Measurements from ENCODE around the gene GBP7.

The GBP7 gene

DNA sequence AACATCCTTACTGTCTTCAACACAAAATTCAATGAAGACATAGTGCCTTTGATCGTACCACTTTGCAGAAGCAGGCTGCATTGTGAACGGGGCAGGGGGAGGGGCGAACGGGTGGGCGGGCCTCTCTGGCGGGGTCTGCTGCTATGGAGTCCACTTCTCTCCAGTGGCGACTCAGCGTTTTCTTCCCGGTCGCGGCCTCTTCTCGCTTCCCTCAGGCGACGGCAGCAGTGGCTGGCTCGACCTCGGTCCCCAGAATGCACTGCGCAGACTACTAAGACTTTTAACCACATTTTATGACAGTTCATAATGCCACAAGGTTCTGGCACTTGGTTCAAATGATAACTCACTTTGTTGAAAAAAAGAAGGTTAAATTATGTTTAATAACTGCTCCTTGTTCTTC is 71.1 kb downstream of the GBP7 start:
- no peak overlapping the region for H3K4me3 ChIP-seq (ENCODE audit: low read depth, low read length)
- no peak overlapping the region for H3K27ac ChIP-seq (ENCODE audit: low read depth, low read length)
- H3K4me1 ChIP-seq (ENCODE audit: control insufficient read depth, insufficient read depth, low read length) = no peaks in the 10 kb centered on the region; the same call in 1 of the 2 replicates
- H3K36me3 ChIP-seq (ENCODE audit: control insufficient read depth, insufficient read depth, low read length) = no peaks in the 10 kb centered on the region
- no peaks in the 10 kb centered on the region for H3K9me3 ChIP-seq (ENCODE audit: control insufficient read depth, insufficient read depth, low read length)
- no peaks in the 10 kb centered on the region for H3K27me3 ChIP-seq (ENCODE audit: control insufficient read depth, insufficient read depth, low read length)
- H3K9ac ChIP-seq (ENCODE audit: low read depth, low read length) = no peak overlapping the region

DNA sequence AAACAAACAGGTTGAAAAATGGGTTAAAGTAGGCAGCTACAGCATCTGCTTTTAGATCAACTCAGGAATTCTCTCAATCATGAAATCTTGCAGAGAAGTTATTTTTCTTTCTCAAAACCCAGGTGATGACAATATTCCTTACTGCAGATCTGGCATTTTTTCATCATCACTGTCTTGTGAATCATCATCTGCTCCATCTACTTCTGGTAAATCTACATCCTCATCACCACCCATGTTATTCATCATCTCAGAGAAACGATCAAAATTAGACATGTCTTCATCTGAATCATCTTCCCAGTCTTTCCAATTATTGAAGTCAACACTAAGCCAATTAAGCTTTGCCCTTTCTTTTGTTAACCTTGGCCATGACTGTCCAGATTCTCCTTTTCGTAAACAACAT is 71.7 kb downstream of the GBP7 start:
- Histone ChIP-seq H3K36me3 (ENCODE audit: control insufficient read depth, insufficient read depth, low read length) (no peaks in the 10 kb centered on the region), H3K27ac (ENCODE audit: low read depth, low read length) (no peak overlapping the region), H3K4me3 (ENCODE audit: low read depth, low read length) (no peak overlapping the region), H3K27me3 (ENCODE audit: control insufficient read depth, insufficient read depth, low read length) (no peaks in the 10 kb centered on the region), H3K9me3 (ENCODE audit: control insufficient read depth, insufficient read depth, low read length) (no peaks in the 10 kb centered on the region), H3K4me1 (ENCODE audit: control insufficient read depth, insufficient read depth, low read length) (no peaks in the 10 kb centered on the region; the same call in 1 of the 2 replicates), H3K9ac (ENCODE audit: low read depth, low read length) (no peak overlapping the region)

DNA sequence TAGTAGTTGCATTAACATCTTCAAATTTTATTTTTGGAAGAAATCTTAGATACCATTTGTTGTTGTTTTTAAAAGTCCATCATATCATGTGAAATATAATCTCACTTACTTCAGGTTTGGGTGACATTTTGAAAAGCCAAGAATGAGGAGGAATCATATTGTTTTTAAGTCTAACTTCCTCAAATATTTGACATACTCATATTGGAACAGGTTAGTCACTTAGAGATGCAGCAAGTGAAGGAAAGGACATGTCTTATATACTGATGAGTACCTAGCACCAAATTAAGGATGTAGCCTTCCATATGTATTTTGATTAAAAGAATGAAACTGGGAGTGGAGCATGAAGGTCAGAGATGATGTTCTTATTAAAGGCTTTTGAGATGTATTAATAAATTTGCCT is 73.8 kb downstream of the GBP7 start:
- H3K4me3 ChIP-seq (ENCODE audit: low read depth, low read length) = no peak overlapping the region
- peaks cover 8% of the 10 kb centered on the region for H3K9me3 ChIP-seq (ENCODE audit: control insufficient read depth, insufficient read depth, low read length)
- no peaks in the 10 kb centered on the region; the same call in 1 of the 2 replicates for H3K4me1 ChIP-seq (ENCODE audit: control insufficient read depth, insufficient read depth, low read length)
- H3K36me3 ChIP-seq (ENCODE audit: control insufficient read depth, insufficient read depth, low read length) = no peaks in the 10 kb centered on the region
- no peaks in the 10 kb centered on the region for H3K27me3 ChIP-seq (ENCODE audit: control insufficient read depth, insufficient read depth, low read length)
- no peak overlapping the region for H3K27ac ChIP-seq (ENCODE audit: low read depth, low read length)
- H3K9ac ChIP-seq (ENCODE audit: low read depth, low read length) = no peak overlapping the region

DNA sequence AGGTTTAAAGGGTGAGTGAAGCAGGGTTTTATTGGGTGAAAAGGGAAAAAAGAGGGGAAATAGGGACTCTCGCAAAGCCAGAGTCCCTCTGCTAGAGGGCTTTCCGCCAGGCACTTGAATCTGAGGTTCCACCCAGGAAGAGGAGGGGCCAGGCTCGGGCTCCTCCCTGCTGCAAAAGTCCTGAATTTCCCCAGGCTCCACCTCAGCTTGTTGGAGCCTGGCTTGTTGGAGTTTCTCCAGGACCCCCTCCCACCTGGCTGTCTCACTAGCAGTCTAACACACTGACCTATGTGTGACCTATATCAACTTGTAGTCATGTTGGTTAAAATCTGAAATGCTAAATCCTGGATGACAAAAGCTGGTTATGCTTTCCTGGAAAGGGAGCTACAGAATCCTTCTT is 75.4 kb downstream of the GBP7 start:
- H3K36me3 ChIP-seq (ENCODE audit: control insufficient read depth, insufficient read depth, low read length) = no peaks in the 10 kb centered on the region
- no peak overlapping the region for H3K9ac ChIP-seq (ENCODE audit: low read depth, low read length)
- no peaks in the 10 kb centered on the region; the same call in 1 of the 2 replicates for H3K4me1 ChIP-seq (ENCODE audit: control insufficient read depth, insufficient read depth, low read length)
- H3K27me3 ChIP-seq (ENCODE audit: control insufficient read depth, insufficient read depth, low read length) = no peaks in the 10 kb centered on the region
- no peak overlapping the region for H3K27ac ChIP-seq (ENCODE audit: low read depth, low read length)
- peaks cover 14% of the 10 kb centered on the region for H3K9me3 ChIP-seq (ENCODE audit: control insufficient read depth, insufficient read depth, low read length)
- no peak overlapping the region for H3K4me3 ChIP-seq (ENCODE audit: low read depth, low read length)

- H3K9me3 ChIP-seq (ENCODE audit: control insufficient read depth, insufficient read depth, low read length) = peaks cover 14% of the 10 kb centered on the region
- no peak overlapping the region for H3K4me3 ChIP-seq (ENCODE audit: low read depth, low read length)
- no peaks in the 10 kb centered on the region for H3K27me3 ChIP-seq (ENCODE audit: control insufficient read depth, insufficient read depth, low read length)
- H3K9ac ChIP-seq (ENCODE audit: low read depth, low read length) = no peak overlapping the region
- no peaks in the 10 kb centered on the region; the same call in 1 of the 2 replicates for H3K4me1 ChIP-seq (ENCODE audit: control insufficient read depth, insufficient read depth, low read length)
- H3K27ac ChIP-seq (ENCODE audit: low read depth, low read length) = no peak overlapping the region
- no peaks in the 10 kb centered on the region for H3K36me3 ChIP-seq (ENCODE audit: control insufficient read depth, insufficient read depth, low read length)
These were observed 76.9 kb downstream of the GBP7 start for GRCh38 chr1:89098857-89099256.

GRCh38 chr1:89095737-89096136 is 80.1 kb downstream of the GBP7 start:
- H3K9ac ChIP-seq (ENCODE audit: low read depth, low read length) = no peak overlapping the region
- H3K27ac ChIP-seq (ENCODE audit: low read depth, low read length) = no peak overlapping the region
- H3K4me3 ChIP-seq (ENCODE audit: low read depth, low read length) = no peak overlapping the region
- H3K36me3 ChIP-seq (ENCODE audit: control insufficient read depth, insufficient read depth, low read length) = no peaks in the 10 kb centered on the region
- H3K9me3 ChIP-seq (ENCODE audit: control insufficient read depth, insufficient read depth, low read length) = peaks cover 14% of the 10 kb centered on the region
- no peaks in the 10 kb centered on the region for H3K27me3 ChIP-seq (ENCODE audit: control insufficient read depth, insufficient read depth, low read length)
- H3K4me1 ChIP-seq (ENCODE audit: control insufficient read depth, insufficient read depth, low read length) = no peaks in the 10 kb centered on the region

DNA sequence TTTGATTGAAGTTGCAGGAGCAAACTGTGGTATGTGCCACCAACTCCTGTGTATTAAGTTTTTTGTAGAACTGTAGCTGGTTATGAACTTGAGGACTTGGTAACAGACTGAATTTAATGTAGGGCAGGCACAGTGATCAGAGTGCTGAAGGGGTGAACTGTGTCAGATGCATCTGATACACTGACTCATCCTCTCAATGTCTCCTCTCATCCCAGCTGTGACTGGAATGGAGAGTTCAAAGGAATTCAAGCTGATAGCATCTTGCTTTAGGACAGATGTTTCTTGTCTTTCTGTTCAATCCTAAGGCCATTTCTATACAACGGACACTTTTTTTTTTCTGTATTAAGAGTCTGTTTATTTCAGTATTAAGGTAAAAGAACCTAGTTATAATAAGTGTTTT is 85.8 kb downstream of the GBP7 start:
- Histone ChIP-seq H3K9me3 (ENCODE audit: control insufficient read depth, insufficient read depth, low read length) (no peaks in the 10 kb centered on the region), H3K9ac (ENCODE audit: low read depth, low read length) (no peak overlapping the region), H3K4me1 (ENCODE audit: control insufficient read depth, insufficient read depth, low read length) (peaks cover 9% of the 10 kb centered on the region), H3K27me3 (ENCODE audit: control insufficient read depth, insufficient read depth, low read length) (no peaks in the 10 kb centered on the region), H3K4me3 (ENCODE audit: low read depth, low read length) (no peak overlapping the region), H3K27ac (ENCODE audit: low read depth, low read length) (no peak overlapping the region), H3K36me3 (ENCODE audit: control insufficient read depth, insufficient read depth, low read length) (no peaks in the 10 kb centered on the region)

DNA sequence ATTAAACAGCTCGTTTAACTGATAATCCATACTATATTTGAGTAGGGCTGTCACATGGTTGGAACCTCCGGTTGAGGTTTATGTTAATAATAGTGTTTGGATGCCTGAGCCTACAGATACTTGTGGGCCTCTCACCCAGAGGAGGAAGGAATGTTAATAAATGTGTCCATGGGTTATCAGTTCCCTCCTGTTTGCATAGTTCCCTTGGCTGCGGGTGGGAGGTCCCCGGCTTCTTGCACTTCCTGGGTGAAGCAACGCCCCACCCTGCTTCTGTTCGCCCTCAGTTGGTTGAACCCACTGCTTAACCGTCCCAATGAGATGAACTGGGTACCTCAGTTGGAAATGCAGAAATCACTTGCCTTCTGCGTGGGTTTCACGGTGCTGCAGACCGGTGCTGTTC is 87.2 kb downstream of the GBP7 start:
- H3K27me3 ChIP-seq (ENCODE audit: control insufficient read depth, insufficient read depth, low read length) = no peaks in the 10 kb centered on the region

DNA sequence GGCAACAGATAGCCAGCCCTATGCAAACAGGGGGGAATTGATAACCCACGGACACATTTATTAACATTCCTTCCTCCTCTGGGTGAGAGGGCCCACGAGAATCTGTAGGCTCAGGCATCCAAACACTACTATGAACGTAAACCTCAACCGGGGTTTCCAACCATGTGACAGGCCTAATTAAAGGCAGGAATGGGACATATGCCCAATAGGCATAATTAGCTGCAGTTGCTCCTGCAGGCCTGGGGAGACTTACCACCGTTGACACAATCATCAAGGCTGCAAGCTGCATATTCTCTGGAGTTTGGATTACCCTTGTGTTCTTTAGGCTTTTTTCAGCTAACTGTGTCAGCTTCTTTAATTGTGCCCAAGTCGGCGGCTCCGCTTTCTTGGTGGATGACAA is 88.6 kb downstream of the GBP7 start:
- Histone ChIP-seq H3K9ac (ENCODE audit: low read depth, low read length) (no peak overlapping the region), H3K36me3 (ENCODE audit: control insufficient read depth, insufficient read depth, low read length) (no peaks in the 10 kb centered on the region), H3K27me3 (ENCODE audit: control insufficient read depth, insufficient read depth, low read length) (no peaks in the 10 kb centered on the region), H3K27ac (ENCODE audit: low read depth, low read length) (no peak overlapping the region), H3K9me3 (ENCODE audit: control insufficient read depth, insufficient read depth, low read length) (no peaks in the 10 kb centered on the region), H3K4me3 (ENCODE audit: low read depth, low read length) (no peak overlapping the region), H3K4me1 (ENCODE audit: control insufficient read depth, insufficient read depth, low read length) (peaks cover 9% of the 10 kb centered on the region)

More for the DNA sequence above, 87.2 kb downstream of the GBP7 start:
- Histone ChIP-seq H3K9ac (ENCODE audit: low read depth, low read length) (no peak overlapping the region), H3K27ac (ENCODE audit: low read depth, low read length) (no peak overlapping the region), H3K4me3 (ENCODE audit: low read depth, low read length) (no peak overlapping the region), H3K36me3 (ENCODE audit: control insufficient read depth, insufficient read depth, low read length) (no peaks in the 10 kb centered on the region), H3K4me1 (ENCODE audit: control insufficient read depth, insufficient read depth, low read length) (peaks cover 9% of the 10 kb centered on the region), H3K9me3 (ENCODE audit: control insufficient read depth, insufficient read depth, low read length) (no peaks in the 10 kb centered on the region)

DNA sequence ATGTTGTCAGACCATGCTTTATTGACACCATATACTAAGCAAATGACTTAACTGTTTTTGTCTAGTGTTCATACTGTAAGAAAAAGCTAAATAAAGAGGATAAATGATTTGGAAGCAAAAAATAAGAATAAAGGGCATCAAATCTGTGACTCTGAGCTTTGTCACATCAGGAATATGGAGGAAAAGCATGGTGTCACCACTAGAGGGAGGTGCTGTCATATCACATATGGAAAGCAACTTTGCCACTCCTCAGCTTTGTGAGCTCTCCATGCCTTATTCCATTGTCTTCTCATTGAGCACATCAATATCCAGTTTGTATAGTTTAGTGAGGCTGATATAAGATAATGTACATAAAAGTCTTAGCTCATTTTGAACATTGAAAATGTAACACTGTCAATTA is 90.0 kb downstream of the GBP7 start:
- Histone ChIP-seq H3K9ac (ENCODE audit: low read depth, low read length) (no peak overlapping the region), H3K4me3 (ENCODE audit: low read depth, low read length) (no peak overlapping the region), H3K27ac (ENCODE audit: low read depth, low read length) (no peak overlapping the region), H3K36me3 (ENCODE audit: control insufficient read depth, insufficient read depth, low read length) (no peaks in the 10 kb centered on the region), H3K4me1 (ENCODE audit: control insufficient read depth, insufficient read depth, low read length) (peaks cover 9% of the 10 kb centered on the region), H3K9me3 (ENCODE audit: control insufficient read depth, insufficient read depth, low read length) (peaks cover 4% of the 10 kb centered on the region), H3K27me3 (ENCODE audit: control insufficient read depth, insufficient read depth, low read length) (no peaks in the 10 kb centered on the region)

All from HUES48 (cell line).